Measurements from ENCODE around the gene ADAT1.

ADAT1 gene

DNA sequence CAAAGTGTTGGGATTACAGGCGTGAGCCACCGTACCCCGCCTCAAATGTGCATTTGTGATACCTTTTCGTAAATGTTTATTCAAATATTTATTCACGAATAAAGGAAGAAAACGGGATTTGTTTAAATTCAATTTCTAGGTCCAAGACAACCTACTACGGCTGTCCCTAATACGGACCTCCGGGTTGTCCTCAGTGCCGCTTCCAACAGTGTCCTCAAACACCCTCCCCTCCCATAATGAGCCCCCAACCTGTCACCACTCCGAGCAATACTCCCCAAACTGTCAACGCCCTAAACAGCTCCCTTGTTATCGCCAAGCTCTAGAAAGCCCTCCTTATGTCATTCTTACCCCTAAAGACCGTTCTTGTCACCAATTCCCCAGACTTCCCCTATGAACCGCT, 57.4 kb downstream of the ADAT1 start:
- CTCF ChIA-PET: interaction anchor here (1.4 to 2.3 kb wide), 2 partner anchors 49 to 100 kb away, joined by 6 to 11 read pairs; no protein-coding TSS in a partner anchor
- no peak for DNase-seq (ENCODE audit: extremely low spot score)
- POLR2A ChIA-PET: interaction anchor here (0.6 to 3.3 kb wide), 8 partner anchors 8 to 1866 kb away, joined by 3 to 22 read pairs (median 4); partner anchors contain the start of genes KARS1, TERF2IP and TMEM231
- no peak for TF ChIP-seq ARNT (IDR thresholded peaks at IDR 0.05)
- TF ChIP-seq NFRKB (IDR thresholded peaks at IDR 0.05): no peak
- no peak for TF ChIP-seq CTBP1 (IDR thresholded peaks at IDR 0.05; ENCODE audit: borderline replicate concordance)
- no peak for TF ChIP-seq L3MBTL2 (conservative IDR thresholded peaks at IDR 0.05)
- TF ChIP-seq TARDBP (IDR thresholded peaks at IDR 0.05): no peak
- TF ChIP-seq ZNF384 (IDR thresholded peaks at IDR 0.05): no peak
- no peak for TF ChIP-seq ELF4 (IDR thresholded peaks at IDR 0.05)
- TF ChIP-seq FOXA1 (IDR thresholded peaks at IDR 0.05): no peak
- no peak for TF ChIP-seq FOXK2 (IDR thresholded peaks at IDR 0.05)
- no peak for TF ChIP-seq HDGF (IDR thresholded peaks at IDR 0.05; ENCODE audit: borderline replicate concordance)
- TF ChIP-seq, protein P1, sequence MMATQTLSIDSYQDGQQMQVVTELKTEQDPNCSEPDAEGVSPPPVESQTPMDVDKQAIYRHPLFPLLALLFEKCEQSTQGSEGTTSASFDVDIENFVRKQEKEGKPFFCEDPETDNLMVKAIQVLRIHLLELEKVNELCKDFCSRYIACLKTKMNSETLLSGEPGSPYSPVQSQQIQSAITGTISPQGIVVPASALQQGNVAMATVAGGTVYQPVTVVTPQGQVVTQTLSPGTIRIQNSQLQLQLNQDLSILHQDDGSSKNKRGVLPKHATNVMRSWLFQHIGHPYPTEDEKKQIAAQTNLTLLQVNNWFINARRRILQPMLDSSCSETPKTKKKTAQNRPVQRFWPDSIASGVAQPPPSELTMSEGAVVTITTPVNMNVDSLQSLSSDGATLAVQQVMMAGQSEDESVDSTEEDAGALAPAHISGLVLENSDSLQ (IDR thresholded peaks at IDR 0.05): no peak
- TF ChIP-seq SUZ12 (IDR thresholded peaks at IDR 0.05): no peak
- no peak for TF ChIP-seq FOXM1 (IDR thresholded peaks at IDR 0.05; ENCODE audit: borderline replicate concordance)
- TF ChIP-seq SP1 (IDR thresholded peaks at IDR 0.05): no peak
- TF ChIP-seq BHLHE40 (IDR thresholded peaks at IDR 0.05; ENCODE audit: borderline replicate concordance): no peak
- TF ChIP-seq LEF1 (IDR thresholded peaks at IDR 0.05; ENCODE audit: borderline replicate concordance): no peak

DNA sequence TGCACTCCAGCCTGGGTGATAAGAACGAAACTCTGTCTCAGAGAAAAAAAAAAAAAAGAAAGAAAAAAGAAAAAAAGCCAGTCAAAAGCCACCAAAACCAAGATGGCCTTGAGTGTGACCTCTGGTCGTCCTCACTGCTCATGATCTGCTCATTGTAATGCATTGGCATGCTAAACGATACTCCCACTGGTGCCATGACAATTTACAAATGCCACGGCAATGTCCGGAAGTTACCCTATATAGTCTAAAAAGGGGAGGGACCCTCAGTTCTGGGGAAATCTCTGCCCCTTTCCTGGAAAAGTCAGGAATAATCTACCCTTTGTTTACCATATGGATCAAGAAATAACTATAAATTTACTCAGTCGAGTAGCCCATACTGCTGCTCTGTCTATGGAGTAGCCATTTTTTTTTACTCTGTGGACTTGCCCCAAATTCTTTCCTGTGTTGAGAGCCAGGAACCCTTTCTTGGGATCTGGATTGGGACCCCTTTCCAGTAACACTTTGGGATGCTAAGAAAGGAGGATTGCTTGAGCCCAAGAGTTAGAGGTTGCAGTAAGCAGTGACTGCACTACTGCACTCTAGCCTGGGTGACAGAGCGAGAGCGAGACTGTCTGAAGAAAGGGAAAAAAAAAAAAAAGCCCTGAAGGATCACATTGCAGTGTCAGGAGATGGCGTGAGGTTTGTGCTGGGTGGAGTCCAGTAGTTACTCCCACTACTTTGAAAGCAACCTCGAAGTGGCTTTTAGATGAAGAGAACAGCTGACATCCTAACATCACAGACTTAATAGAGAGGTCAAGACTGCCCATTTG, 63.3 kb downstream of the ADAT1 start:
- ChIA-PET POLR2A (interaction anchor here (0.6 kb wide), 1 partner anchor 81 kb away, joined by 3 read pairs; no protein-coding TSS in a partner anchor), CTCF (interaction anchor here (1.2 kb wide), 1 partner anchor 87 kb away, joined by 5 read pairs; no protein-coding TSS in a partner anchor)
- DNase-seq (ENCODE audit: extremely low spot score): peak; percentile 11
- no peak for TF ChIP-seq FOXA1 (IDR thresholded peaks at IDR 0.05)
- no peak for TF ChIP-seq NFRKB (IDR thresholded peaks at IDR 0.05)
- TF ChIP-seq L3MBTL2 (conservative IDR thresholded peaks at IDR 0.05): no peak
- TF ChIP-seq ZNF384 (IDR thresholded peaks at IDR 0.05): peak; percentile 79

DNA sequence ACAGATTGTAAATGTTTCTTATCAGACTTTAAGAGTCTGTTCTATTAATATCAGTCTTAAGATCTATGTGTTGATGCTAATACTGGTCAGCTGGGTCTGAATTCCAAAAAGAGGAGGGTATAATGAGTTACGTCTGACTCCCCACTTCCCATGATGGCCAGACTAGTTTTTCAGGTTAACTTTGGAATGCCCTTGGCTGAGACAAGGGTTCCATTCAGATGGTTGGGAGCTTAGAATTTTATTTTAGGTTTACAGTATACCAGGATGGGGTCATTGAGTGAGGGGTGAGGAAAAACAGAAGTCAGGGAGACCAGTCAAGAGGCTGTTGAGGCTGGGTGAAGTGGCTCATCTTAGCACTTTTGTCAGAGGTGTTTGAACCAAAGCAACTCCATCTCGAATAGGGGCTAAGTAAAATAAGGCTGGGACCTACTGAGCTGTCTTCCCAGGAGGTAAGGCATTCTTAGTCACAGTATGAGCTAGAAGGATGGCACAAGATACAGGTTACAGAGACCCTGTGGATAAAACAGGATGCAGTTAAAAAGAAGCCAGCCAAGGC, 64.2 kb downstream of the ADAT1 start:
- no peak for DNase-seq (ENCODE audit: extremely low spot score)
- ChIA-PET POLR2A (no interaction called here), CTCF (no interaction called here)
- TF ChIP-seq HDGF (IDR thresholded peaks at IDR 0.05; ENCODE audit: borderline replicate concordance) (no peak), L3MBTL2 (conservative IDR thresholded peaks at IDR 0.05) (no peak), NFRKB (IDR thresholded peaks at IDR 0.05) (no peak), SP1 (IDR thresholded peaks at IDR 0.05) (no peak), BHLHE40 (IDR thresholded peaks at IDR 0.05; ENCODE audit: borderline replicate concordance) (no peak), FOXM1 (IDR thresholded peaks at IDR 0.05; ENCODE audit: borderline replicate concordance) (no peak), ELF4 (IDR thresholded peaks at IDR 0.05) (no peak), FOXK2 (IDR thresholded peaks at IDR 0.05) (no peak), ARNT (IDR thresholded peaks at IDR 0.05) (no peak), TARDBP (IDR thresholded peaks at IDR 0.05) (no peak), FOXA1 (IDR thresholded peaks at IDR 0.05) (no peak), SUZ12 (IDR thresholded peaks at IDR 0.05) (no peak), ZNF384 (IDR thresholded peaks at IDR 0.05) (no peak), LEF1 (IDR thresholded peaks at IDR 0.05; ENCODE audit: borderline replicate concordance) (no peak), CTBP1 (IDR thresholded peaks at IDR 0.05; ENCODE audit: borderline replicate concordance) (no peak)
- TF ChIP-seq, protein P1 (IDR thresholded peaks at IDR 0.05): no peak

GRCh38 chr16:75556431-75556950, 66.6 kb downstream of the ADAT1 start:
- POLR2A ChIA-PET: interaction anchor here (0.8 to 1.9 kb wide), 9 partner anchors 9 to 93 kb away, joined by 3 to 22 read pairs (median 4); partner anchors contain the start of genes ADAT1, GABARAPL2, KARS1 and TERF2IP
- CTCF ChIA-PET: interaction anchor here (0.6 to 0.8 kb wide), 3 partner anchors 39 to 93 kb away, joined by 4 to 5 read pairs (median 5); no protein-coding TSS in a partner anchor
- no peak for TF ChIP-seq FOXA1 (IDR thresholded peaks at IDR 0.05)
- TF ChIP-seq LEF1 (IDR thresholded peaks at IDR 0.05; ENCODE audit: borderline replicate concordance): no peak
- TF ChIP-seq BHLHE40 (IDR thresholded peaks at IDR 0.05; ENCODE audit: borderline replicate concordance): no peak
- TF ChIP-seq FOXK2 (IDR thresholded peaks at IDR 0.05): no peak
- TF ChIP-seq SP1 (IDR thresholded peaks at IDR 0.05): no peak
- no peak for TF ChIP-seq FOXM1 (IDR thresholded peaks at IDR 0.05; ENCODE audit: borderline replicate concordance)
- TF ChIP-seq ELF4 (IDR thresholded peaks at IDR 0.05): no peak
- TF ChIP-seq HDGF (IDR thresholded peaks at IDR 0.05; ENCODE audit: borderline replicate concordance): no peak
- no peak for TF ChIP-seq TARDBP (IDR thresholded peaks at IDR 0.05)
- TF ChIP-seq NFRKB (IDR thresholded peaks at IDR 0.05): no peak
- no peak for TF ChIP-seq SUZ12 (IDR thresholded peaks at IDR 0.05)
- TF ChIP-seq ARNT (IDR thresholded peaks at IDR 0.05): no peak
- TF ChIP-seq, protein P1 (IDR thresholded peaks at IDR 0.05): no peak
- TF ChIP-seq CTBP1 (IDR thresholded peaks at IDR 0.05; ENCODE audit: borderline replicate concordance): no peak
- TF ChIP-seq L3MBTL2 (conservative IDR thresholded peaks at IDR 0.05): no peak
- TF ChIP-seq ZNF384 (IDR thresholded peaks at IDR 0.05): no peak

More at GRCh38 chr16:75556431-75556950, 66.6 kb downstream of the ADAT1 start:
- DNase-seq (ENCODE audit: extremely low spot score): no peak

All from HEK293T (cell line).